ENCODE measurements around the gene POLG. TPM values are rescaled to one million over a fixed set of nuclear protein-coding genes. Genes with fewer than 3 reads are reported as not detected.

Gene POLG
- total RNA-seq, 1 donor from 2014 or later, result 69.3 TPM

DNA sequence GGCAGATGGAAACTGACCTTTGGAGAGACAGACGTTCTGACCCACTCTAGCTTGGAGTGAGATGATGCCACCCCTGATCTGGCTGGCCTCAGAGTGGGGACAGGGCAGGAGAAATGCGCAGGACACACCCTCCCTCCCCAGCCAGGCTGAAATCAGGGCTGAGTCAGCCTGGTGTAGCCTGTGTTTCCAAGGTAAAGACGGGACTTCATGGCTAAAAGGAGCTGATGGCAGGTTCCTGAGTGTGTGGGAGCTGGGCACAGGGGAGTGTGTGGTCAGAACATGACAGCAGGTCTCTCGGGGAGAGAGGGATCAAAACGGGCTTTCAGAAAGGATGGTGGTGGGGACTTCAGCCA, 14.6 kb upstream of the POLG start:
- Mint-ChIP-seq H3K27ac (no peak overlapping the region), H3K36me3 (ENCODE audit: insufficient read depth) (no peaks in the 10 kb centered on the region), H3K9me3 (ENCODE audit: low read depth) (no peaks in the 10 kb centered on the region), H3K4me1 (ENCODE audit: low read depth) (no peaks in the 10 kb centered on the region), H3K4me3 (ENCODE audit: low read depth) (no peak overlapping the region), H3K27me3 (peaks cover 49% of the 10 kb centered on the region)
- TF ChIP-seq, protein P1, sequence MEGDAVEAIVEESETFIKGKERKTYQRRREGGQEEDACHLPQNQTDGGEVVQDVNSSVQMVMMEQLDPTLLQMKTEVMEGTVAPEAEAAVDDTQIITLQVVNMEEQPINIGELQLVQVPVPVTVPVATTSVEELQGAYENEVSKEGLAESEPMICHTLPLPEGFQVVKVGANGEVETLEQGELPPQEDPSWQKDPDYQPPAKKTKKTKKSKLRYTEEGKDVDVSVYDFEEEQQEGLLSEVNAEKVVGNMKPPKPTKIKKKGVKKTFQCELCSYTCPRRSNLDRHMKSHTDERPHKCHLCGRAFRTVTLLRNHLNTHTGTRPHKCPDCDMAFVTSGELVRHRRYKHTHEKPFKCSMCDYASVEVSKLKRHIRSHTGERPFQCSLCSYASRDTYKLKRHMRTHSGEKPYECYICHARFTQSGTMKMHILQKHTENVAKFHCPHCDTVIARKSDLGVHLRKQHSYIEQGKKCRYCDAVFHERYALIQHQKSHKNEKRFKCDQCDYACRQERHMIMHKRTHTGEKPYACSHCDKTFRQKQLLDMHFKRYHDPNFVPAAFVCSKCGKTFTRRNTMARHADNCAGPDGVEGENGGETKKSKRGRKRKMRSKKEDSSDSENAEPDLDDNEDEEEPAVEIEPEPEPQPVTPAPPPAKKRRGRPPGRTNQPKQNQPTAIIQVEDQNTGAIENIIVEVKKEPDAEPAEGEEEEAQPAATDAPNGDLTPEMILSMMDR (IDR thresholded peaks at IDR 0.05; ENCODE audit: unreplicated experiment), result no peak
- DNase-seq (ENCODE audit: low spot score, unreplicated experiment), result no peak

DNA sequence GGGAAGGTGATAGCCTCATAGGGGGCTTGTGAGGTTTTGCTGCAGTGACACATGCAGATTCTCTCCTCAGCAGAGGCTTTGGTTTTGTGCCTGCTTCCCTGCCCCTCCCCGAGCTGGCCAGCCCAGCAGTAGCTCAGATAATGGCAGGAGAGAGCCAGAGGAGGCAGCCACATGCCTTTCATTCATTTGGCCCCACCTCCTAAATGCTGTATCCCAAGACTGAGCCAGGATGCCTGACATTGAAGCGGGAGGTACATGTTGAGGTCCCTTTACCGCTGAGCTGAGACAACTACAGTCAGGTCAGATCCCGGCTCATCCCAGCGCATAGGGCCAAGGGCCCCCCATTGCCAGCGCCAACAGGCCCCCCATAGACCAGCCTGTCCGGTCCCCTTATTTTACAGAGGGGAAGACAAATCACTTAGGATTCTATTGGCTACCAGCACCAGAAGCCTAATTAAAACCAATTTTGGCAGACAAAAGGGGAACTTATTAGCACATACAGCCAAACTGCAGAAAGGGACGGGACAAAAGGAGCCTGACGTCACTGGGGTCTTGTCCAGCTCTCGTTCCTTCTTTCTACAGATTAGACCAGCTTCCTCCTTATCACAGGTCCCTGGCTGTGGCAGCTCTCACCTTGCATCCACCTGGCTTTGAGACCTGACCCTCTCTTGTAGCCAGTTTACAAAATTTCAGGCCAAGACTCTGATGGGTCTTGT, 12.1 kb upstream of the POLG start:
- Mint-ChIP-seq H3K4me1 (ENCODE audit: low read depth) (no peaks in the 10 kb centered on the region), H3K27me3 (peaks cover 34% of the 10 kb centered on the region), H3K36me3 (ENCODE audit: insufficient read depth) (no peaks in the 10 kb centered on the region), H3K9me3 (ENCODE audit: low read depth) (no peaks in the 10 kb centered on the region), H3K27ac (no peak overlapping the region), H3K4me3 (ENCODE audit: low read depth) (no peak overlapping the region)
- DNase-seq (ENCODE audit: low spot score, unreplicated experiment), result no peak
- TF ChIP-seq, protein P1 (IDR thresholded peaks at IDR 0.05; ENCODE audit: unreplicated experiment), result no peak

DNA sequence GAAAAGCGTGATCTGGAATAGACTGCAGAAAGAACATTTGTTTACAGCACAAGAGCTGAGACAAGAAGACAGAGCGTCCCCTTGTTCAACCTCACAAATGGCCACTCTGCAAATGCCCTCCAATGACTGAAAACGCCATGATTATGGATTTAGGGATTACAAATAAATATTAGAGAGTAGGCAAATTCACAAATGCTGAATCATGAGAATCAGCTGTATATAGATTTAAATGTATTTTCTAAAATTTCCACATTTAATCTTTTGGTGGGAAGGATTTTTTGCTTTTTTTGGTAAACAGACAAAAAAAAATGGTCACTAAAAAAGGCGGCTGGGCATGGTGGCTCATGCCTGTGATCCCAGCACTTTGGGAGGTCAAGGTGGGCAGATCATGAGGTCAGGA, 10.6 kb upstream of the POLG start:
- peaks cover 32% of the 10 kb centered on the region for H3K27me3 Mint-ChIP-seq
- DNase-seq (ENCODE audit: low spot score, unreplicated experiment), result no peak
- no peaks in the 10 kb centered on the region for H3K36me3 Mint-ChIP-seq (ENCODE audit: insufficient read depth)
- no peak overlapping the region for H3K4me3 Mint-ChIP-seq (ENCODE audit: low read depth)
- no peaks in the 10 kb centered on the region for H3K4me1 Mint-ChIP-seq (ENCODE audit: low read depth)
- TF ChIP-seq, protein P1 (IDR thresholded peaks at IDR 0.05; ENCODE audit: unreplicated experiment), result no peak
- no peak overlapping the region for H3K27ac Mint-ChIP-seq
- no peaks in the 10 kb centered on the region for H3K9me3 Mint-ChIP-seq (ENCODE audit: low read depth)

DNA sequence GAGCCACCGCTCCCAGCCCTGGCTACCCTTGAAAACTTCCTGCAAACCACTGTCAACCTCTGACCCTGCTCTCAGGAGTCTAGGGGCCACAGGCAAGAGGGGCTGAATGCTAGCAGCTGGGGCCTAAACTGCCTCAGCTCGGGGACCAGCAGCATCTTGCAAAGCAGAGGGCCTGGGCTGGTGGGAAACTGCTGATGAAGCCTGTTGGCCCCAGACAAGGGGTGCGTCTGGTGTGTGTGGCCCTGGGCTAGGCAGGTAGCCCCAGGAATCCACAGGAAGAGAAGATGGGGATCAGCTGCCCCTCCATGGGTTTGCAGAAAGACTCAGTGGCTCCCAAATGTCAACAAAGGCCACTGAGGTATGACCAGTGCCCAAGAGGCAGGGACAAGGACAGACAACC, 8.2 kb upstream of the POLG start:
- Mint-ChIP-seq H3K27me3 (peaks cover 21% of the 10 kb centered on the region), H3K36me3 (ENCODE audit: insufficient read depth) (no peaks in the 10 kb centered on the region), H3K4me3 (ENCODE audit: low read depth) (no peak overlapping the region), H3K27ac (no peak overlapping the region), H3K9me3 (ENCODE audit: low read depth) (no peaks in the 10 kb centered on the region), H3K4me1 (ENCODE audit: low read depth) (no peaks in the 10 kb centered on the region)
- DNase-seq (ENCODE audit: low spot score, unreplicated experiment), result no peak
- TF ChIP-seq, protein P1 (IDR thresholded peaks at IDR 0.05; ENCODE audit: unreplicated experiment), result no peak

DNA sequence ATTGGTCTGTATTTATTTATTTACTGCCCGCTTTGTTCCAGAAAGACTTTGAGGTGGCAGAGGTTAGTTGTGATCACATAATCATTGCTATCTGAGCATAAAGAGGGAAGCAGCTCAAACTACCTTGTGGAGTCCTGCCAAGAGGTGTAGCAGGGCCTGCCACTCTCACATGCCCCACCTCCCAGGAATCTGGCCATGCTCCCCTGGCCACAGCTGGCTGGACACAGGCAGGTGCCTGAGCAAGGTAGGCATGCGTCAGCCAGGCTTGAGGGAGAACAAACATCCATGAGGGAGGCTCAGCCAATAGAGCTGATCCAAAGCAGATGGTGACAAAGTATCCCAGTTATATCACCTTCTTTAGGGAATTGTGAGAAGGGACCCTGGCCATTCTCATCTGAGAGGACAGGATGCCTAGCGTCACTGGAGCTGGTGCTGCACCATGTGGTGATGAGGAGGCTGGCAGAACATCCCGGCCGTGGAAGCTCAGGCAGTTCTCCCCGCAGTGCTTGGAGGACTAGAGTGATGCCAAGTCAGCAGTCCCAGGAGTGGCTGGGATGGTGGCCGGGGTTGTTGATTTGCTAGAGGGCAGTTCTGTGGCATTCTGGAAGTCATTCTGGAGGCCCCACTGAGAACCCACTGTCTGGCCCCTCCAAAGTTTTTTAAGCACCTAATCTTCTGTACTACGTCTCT, 6.8 kb upstream of the POLG start:
- Mint-ChIP-seq H3K9me3 (ENCODE audit: low read depth) (no peaks in the 10 kb centered on the region), H3K27ac (no peak overlapping the region), H3K4me1 (ENCODE audit: low read depth) (no peaks in the 10 kb centered on the region), H3K4me3 (ENCODE audit: low read depth) (no peak overlapping the region), H3K36me3 (ENCODE audit: insufficient read depth) (no peaks in the 10 kb centered on the region), H3K27me3 (peaks cover 31% of the 10 kb centered on the region)
- TF ChIP-seq, protein P1 (IDR thresholded peaks at IDR 0.05; ENCODE audit: unreplicated experiment), result no peak
- no peak for DNase-seq (ENCODE audit: low spot score, unreplicated experiment)

All from progenitor cell of endocrine pancreas (in vitro differentiated cells).